GM19328 (cell line): ENCODE data around the gene ADAR.
"Not testable (repeated sequence)": the region's sequence is repeated elsewhere in the genome, so short reads cannot be mapped to it uniquely, and the experiment has no call there.

Source experiments
- ATAC-seq: cut with Tn5 transposase; IDR thresholded peaks from one replicate; pipeline ENCODE4 v1.9.1; 2021; ENCODE audit warnings: mild to moderate bottlenecking, moderate library complexity; ENCODE audit not compliant: unreplicated experiment

The ADAR gene, protein sequence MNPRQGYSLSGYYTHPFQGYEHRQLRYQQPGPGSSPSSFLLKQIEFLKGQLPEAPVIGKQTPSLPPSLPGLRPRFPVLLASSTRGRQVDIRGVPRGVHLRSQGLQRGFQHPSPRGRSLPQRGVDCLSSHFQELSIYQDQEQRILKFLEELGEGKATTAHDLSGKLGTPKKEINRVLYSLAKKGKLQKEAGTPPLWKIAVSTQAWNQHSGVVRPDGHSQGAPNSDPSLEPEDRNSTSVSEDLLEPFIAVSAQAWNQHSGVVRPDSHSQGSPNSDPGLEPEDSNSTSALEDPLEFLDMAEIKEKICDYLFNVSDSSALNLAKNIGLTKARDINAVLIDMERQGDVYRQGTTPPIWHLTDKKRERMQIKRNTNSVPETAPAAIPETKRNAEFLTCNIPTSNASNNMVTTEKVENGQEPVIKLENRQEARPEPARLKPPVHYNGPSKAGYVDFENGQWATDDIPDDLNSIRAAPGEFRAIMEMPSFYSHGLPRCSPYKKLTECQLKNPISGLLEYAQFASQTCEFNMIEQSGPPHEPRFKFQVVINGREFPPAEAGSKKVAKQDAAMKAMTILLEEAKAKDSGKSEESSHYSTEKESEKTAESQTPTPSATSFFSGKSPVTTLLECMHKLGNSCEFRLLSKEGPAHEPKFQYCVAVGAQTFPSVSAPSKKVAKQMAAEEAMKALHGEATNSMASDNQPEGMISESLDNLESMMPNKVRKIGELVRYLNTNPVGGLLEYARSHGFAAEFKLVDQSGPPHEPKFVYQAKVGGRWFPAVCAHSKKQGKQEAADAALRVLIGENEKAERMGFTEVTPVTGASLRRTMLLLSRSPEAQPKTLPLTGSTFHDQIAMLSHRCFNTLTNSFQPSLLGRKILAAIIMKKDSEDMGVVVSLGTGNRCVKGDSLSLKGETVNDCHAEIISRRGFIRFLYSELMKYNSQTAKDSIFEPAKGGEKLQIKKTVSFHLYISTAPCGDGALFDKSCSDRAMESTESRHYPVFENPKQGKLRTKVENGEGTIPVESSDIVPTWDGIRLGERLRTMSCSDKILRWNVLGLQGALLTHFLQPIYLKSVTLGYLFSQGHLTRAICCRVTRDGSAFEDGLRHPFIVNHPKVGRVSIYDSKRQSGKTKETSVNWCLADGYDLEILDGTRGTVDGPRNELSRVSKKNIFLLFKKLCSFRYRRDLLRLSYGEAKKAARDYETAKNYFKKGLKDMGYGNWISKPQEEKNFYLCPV

DNA sequence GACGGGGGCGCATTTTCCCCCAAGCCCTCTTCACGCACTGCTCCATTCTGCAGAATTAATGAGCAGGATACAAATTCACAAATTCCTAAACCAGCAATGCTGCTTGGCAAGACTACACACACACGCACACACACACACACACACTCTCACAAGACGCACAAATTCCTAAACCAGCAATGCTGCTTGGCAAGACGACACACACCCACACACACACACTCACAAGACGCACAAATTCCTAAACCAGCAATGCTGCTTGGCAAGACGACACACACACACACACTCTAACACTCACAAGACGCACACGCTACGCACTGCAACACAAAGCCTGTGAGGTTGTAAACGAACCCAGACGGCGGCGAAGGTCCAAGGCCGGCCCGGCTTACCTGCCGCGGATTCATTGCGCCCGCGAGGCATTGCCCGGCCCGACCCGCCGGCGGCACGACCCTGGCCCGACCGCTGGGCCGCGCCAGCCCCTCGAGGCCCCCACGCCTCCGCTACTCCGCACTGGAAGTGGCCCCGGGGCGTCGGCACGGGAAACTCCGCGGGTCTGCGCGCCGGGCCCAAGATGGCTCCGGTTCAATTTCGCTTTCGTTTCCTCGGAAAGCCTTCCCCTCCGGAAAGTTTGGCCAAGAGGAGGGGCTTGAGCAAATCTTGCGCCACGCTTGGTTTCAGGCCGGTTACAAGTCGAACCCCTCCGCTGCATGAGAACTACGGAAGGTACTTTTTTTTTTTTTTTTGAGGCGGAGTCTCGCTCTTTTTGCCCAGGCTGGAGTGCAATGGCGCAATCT lies at the start of gene ADAR:
ADAR (minus strand) TSS at position 578 of the 788 bp plus-strand sequence; CDS start at position 398, 180 bp downstream.
- ATAC-seq, result peak; percentile 64

DNA sequence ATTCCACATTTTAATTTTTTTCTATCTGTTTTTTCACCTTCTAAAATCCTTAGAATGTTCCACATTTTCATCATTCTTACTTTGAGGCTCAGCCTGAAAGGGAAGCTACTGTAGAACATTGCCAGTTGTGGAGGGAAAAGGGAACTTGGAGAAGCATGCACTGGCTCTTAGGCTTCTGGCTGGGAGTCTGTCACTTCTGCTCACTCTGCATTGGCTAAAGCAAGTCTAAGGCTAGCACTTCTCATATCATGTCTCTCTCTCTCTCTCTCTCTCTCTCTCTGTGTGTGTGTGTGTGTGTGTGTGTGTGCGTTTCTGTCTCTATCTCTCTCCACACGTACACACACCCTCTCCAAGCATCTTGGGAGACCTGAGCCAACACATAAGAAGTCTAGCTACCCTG lies 49.6 kb upstream of the ADAR start:
- no peak for ATAC-seq

GRCh38 chr1:154652893-154653292 lies 44.9 kb upstream of the ADAR start:
- no peak for ATAC-seq

GRCh38 chr1:154644724-154645123 lies 36.7 kb upstream of the ADAR start:
- ATAC-seq, result not testable (repeated sequence)

- ATAC-seq, result no peak
These were observed 33.5 kb upstream of the ADAR start for GRCh38 chr1:154641534-154641933.

DNA sequence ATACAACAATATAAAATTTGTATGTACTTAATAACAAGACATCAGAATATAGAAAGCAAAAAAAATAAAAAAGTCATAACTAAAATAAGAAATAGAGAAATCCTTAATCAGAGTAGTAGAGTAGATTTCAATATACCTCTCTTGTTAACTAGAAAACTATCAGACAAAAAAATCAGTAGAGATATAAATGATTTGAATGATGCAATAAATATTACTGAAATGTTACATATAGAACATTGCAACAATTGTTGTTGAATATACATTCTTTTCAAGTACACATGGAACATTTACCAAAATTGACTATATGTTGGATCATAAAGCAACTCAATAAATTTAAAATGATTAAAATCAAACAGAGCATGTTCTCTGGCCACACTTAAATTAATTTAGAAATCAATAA lies 31.9 kb upstream of the ADAR start:
- ATAC-seq, result no peak

GRCh38 chr1:154635171-154635570 lies 27.2 kb upstream of the ADAR start:
- no peak for ATAC-seq

DNA sequence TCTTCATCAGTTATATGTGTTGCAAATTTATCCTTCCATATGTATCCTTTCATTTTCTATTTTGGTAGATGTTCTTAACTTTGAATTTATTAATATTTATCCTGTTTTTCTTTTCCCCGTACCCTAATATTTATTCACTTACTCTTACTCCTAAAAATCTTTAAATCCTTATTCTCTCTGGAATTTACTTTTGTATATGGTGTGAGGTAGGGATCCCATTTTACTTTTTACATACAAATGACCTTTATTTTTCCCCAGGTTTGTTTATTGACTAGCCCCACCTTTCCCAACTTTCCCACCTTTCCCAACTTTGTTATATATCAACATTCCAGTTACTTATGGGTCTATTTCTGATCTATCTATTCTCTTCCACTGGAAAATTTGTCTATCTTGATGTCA lies 21.7 kb upstream of the ADAR start:
- no peak for ATAC-seq

DNA sequence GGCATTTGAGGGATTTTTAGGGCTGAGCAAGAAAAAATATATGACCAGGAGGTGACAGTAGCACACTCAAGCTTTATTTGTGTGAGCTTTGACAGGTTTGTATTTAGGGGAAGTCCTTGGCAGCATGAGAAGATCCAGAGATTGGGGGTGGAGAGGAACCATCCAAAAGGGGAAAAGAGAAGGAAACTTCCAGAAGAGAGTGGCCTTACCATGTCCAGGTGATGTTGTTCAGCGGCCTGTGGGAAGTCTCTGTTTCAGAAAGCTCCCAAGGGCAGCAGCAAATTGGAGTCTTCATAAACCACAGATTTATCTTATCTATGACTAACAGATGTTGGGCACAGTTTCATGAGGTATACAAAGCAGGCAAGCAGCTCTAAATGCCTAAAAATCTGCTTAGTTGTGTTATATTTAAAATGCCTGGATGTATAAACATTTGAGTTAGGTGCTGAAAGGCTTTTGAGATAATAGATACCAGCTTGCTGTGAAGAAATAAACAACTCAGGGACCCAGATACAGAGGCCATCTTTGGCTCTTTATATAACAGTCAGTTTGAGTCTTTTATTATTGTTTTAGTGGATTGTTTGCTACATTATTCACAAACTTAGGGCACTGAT lies 21.2 kb upstream of the ADAR start:
- no peak for ATAC-seq

- peak; percentile 27 for ATAC-seq
These were observed 20.1 kb upstream of the ADAR start for GRCh38 chr1:154628121-154628405.

DNA sequence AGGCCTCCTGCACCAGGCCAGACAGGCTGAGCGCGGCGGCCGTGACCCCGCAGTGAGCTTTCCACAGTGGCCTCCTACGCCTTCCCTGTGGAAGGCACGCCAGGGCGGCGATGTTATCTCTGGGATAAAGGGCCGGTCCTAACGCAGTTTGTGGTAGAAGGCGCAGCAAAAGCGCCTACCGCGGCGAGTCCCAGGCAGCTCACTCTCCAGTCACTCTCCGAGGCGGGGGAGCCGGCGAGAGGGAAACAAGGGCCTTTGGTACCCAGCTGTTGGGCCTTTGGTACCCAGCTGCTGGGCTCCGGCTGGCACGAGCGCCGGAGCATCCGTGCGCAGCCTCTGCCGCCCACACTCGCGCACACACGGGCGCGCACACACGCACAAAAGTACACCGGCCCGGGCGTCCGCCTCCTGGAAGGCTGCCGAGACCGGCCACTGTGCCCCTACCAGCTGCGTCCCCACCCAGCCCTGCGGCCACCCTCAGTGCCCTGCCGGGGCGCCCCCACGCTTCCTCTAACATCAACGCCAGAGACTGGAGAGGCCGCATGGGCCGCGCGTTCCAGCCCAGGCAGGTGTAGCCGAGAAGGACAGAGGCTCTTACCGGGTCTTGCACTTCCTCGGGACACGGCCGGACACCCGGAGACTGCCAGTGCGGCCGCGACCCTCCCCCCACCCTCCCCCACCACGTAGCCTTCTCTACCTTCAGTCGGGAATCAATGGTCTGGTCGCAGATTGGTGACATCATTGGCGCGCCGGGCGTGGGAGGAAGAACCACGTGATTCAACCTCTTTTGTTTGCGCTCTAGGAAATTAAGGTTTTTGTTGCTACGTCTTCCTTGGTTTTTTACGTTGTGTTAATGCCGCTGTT lies 19.5 kb upstream of the ADAR start:
- ATAC-seq, result peak; percentile 62

- no peak for ATAC-seq
These were observed 18.7 kb upstream of the ADAR start for GRCh38 chr1:154626456-154627256.

GRCh38 chr1:154624746-154625643 lies 17.0 kb upstream of the ADAR start:
- ATAC-seq, result no peak

- no peak for ATAC-seq
These were observed 15.4 kb upstream of the ADAR start for GRCh38 chr1:154623358-154623757.

GRCh38 chr1:154622503-154623039 lies 14.6 kb upstream of the ADAR start:
- no peak for ATAC-seq

- no peak for ATAC-seq
These were observed 13.9 kb upstream of the ADAR start for GRCh38 chr1:154621875-154622274.

GRCh38 chr1:154620751-154621150 lies 12.8 kb upstream of the ADAR start:
- ATAC-seq, result no peak
